Breast epithelium (tissue), 3 donors: ENCODE data around the gene PDZD7.

ENCODE experiments used
- CTCF ChIP-seq, 3 donors: fragments of 450-650 bp; IDR thresholded peaks; one replicate each; pipeline ENCODE4 v1.5.1; 2016 to 2017; ENCODE audit warnings: antibody characterized with exemption in 3 of 3, mild to moderate bottlenecking in 3 of 3, moderate library complexity in 3 of 3
- POLR2A ChIP-seq: fragments of 450-650 bp; IDR thresholded peaks from one replicate; pipeline ENCODE4 v1.6.1; 2016; ENCODE audit warnings: antibody characterized with exemption, mild to moderate bottlenecking, moderate library complexity
- POLR2AphosphoS5 ChIP-seq, 3 donors: sonication (generic); formaldehyde crosslinking; IDR thresholded peaks; one replicate each; pipeline ENCODE4 v1.6.1; 2017; ENCODE audit warnings: antibody characterized with exemption in 3 of 3

- no peak for TF ChIP-seq CTCF (IDR thresholded peaks at IDR 0.05)
- no peak for TF ChIP-seq POLR2AphosphoS5 (IDR thresholded peaks at IDR 0.05)
- no peak for TF ChIP-seq POLR2A
Measured at GRCh38 chr10:100998183-100998990, 32.5 kb downstream of the PDZD7 start.
